ENCODE data around the gene ST6GAL1. TPM values are rescaled to one million over a fixed set of nuclear protein-coding genes. Genes with fewer than 3 reads are reported as not detected.

The ST6GAL1 gene
- total and polyA plus RNA-seq, 8 donors: 3.8 to 31.0 (median 13.5) TPM

GRCh38 chr3:187114511-187114910 lies 184.2 kb downstream of the ST6GAL1 start:
- DNase-seq: no peak
- TF ChIP-seq EP300 (IDR thresholded peaks at IDR 0.05) (no peak), POLR2A (IDR thresholded peaks at IDR 0.05) (no peak), CTCF (IDR thresholded peaks at IDR 0.05) (no peak), POLR2AphosphoS5 (IDR thresholded peaks at IDR 0.05) (no peak)
- Histone ChIP-seq H3K4me1 (no peaks in the 10 kb centered on the region), H3K27ac (no peak overlapping the region), H3K27me3 (no peaks in the 10 kb centered on the region), H3K9me3 (no peaks in the 10 kb centered on the region), H3K4me3 (no peak overlapping the region), H3K36me3 (no peaks in the 10 kb centered on the region)
- intact Hi-C loops (cut with DNase I; ENCODE audit: low total_unique reads): no loop called here
- 87 to 98% (median 88%) methylated on average over 2 of the region's 2 CpGs for WGBS, 5 donors

GRCh38 chr3:187120326-187120725 lies 190.0 kb downstream of the ST6GAL1 start:
- Histone ChIP-seq H3K27me3 (no peaks in the 10 kb centered on the region), H3K4me3 (no peak overlapping the region), H3K9me3 (no peaks in the 10 kb centered on the region), H3K27ac (no peak overlapping the region), H3K36me3 (no peaks in the 10 kb centered on the region), H3K4me1 (no peaks in the 10 kb centered on the region)
- no peak for DNase-seq
- 85 to 97% (median 95%) methylated on average over 2 of the region's 2 CpGs for WGBS, 5 donors
- intact Hi-C loops (cut with DNase I; ENCODE audit: low total_unique reads): no loop called here
- TF ChIP-seq EP300 (IDR thresholded peaks at IDR 0.05) (no peak), CTCF (IDR thresholded peaks at IDR 0.05) (no peak), POLR2A (IDR thresholded peaks at IDR 0.05) (no peak), POLR2AphosphoS5 (IDR thresholded peaks at IDR 0.05) (no peak)

GRCh38 chr3:187122261-187122660 lies 191.9 kb downstream of the ST6GAL1 start:
- no peaks in the 10 kb centered on the region for H3K36me3 ChIP-seq
- DNase-seq: no peak
- H3K4me3 ChIP-seq: no peak overlapping the region
- TF ChIP-seq POLR2A (IDR thresholded peaks at IDR 0.05) (no peak), EP300 (IDR thresholded peaks at IDR 0.05) (no peak), POLR2AphosphoS5 (IDR thresholded peaks at IDR 0.05) (no peak), CTCF (IDR thresholded peaks at IDR 0.05) (no peak)
- no peaks in the 10 kb centered on the region for H3K27me3 ChIP-seq
- WGBS, 5 donors: 81 to 100% (median 92%) methylated on average over 1 of the region's 1 CpG
- H3K27ac ChIP-seq: no peak overlapping the region
- H3K4me1 ChIP-seq: no peaks in the 10 kb centered on the region
- H3K9me3 ChIP-seq: no peaks in the 10 kb centered on the region
- intact Hi-C loops (cut with DNase I; ENCODE audit: low total_unique reads): no loop called here

GRCh38 chr3:187125319-187126031 lies 195.1 kb downstream of the ST6GAL1 start:
- Histone ChIP-seq H3K9me3 (no peaks in the 10 kb centered on the region), H3K36me3 (no peaks in the 10 kb centered on the region), H3K27me3 (no peaks in the 10 kb centered on the region), H3K27ac (no peak overlapping the region), H3K4me3 (no peak overlapping the region), H3K4me1 (no peaks in the 10 kb centered on the region)
- TF ChIP-seq CTCF (IDR thresholded peaks at IDR 0.05) (no peak), EP300 (IDR thresholded peaks at IDR 0.05) (no peak), POLR2AphosphoS5 (IDR thresholded peaks at IDR 0.05) (no peak), POLR2A (IDR thresholded peaks at IDR 0.05) (no peak)
- no peak for DNase-seq
- intact Hi-C loops (cut with DNase I; ENCODE audit: low total_unique reads): no loop called here
- 81 to 83% (median 82%) methylated on average over 6 of the region's 6 CpGs for WGBS, 5 donors

Other genes starting within 250 kb of the ST6GAL1 start
- not detected for gene KNG1, start 213.2 kb upstream of the ST6GAL1 start, total RNA-seq
- under 1 TPM in 1 of 3 donors, not detected in 2; 0.18 TPM for gene KNG1, start 213.2 kb upstream of the ST6GAL1 start, polyA plus RNA-seq
- 1,000 to 10,000 TPM in 1 of 5 donors, 100 to 1,000 TPM in 4; 165 to 1,058 (median 464) TPM for gene EIF4A2, start 146.9 kb upstream of the ST6GAL1 start, total RNA-seq
- 100 to 1,000 TPM; 313 to 569 (median 319) TPM for gene EIF4A2, start 146.9 kb upstream of the ST6GAL1 start, polyA plus RNA-seq
- gene RFC4, start 124.0 kb upstream of the ST6GAL1 start, total RNA-seq: 100 to 1,000 TPM in 1 of 5 donors, 10 to 100 TPM in 2, 1 to 10 TPM in 1, not detected in 1; 3.2 to 121 (median 28.4) TPM
- gene RFC4, start 124.0 kb upstream of the ST6GAL1 start, polyA plus RNA-seq: 10 to 100 TPM; 13.1 to 25.2 (median 21.2) TPM
- 10 to 100 TPM in 1 of 5 donors, 1 to 10 TPM in 2, under 1 TPM in 1, not detected in 1; under 0.01 to 11.1 (median 6.5) TPM for gene ADIPOQ, start 87.8 kb upstream of the ST6GAL1 start, total RNA-seq
- gene ADIPOQ, start 87.8 kb upstream of the ST6GAL1 start, polyA plus RNA-seq: 1 to 10 TPM in 1 of 3 donors, under 1 TPM in 2; 0.13 to 1.4 (median 0.25) TPM
- 1 to 10 TPM in 4 of 5 donors, not detected in 1; 2.0 to 4.8 (median 2.9) TPM for gene RPL39L, start 209.0 kb downstream of the ST6GAL1 start, total RNA-seq
- 10 to 100 TPM; 10.1 to 13.7 (median 11.9) TPM for gene RPL39L, start 209.0 kb downstream of the ST6GAL1 start, polyA plus RNA-seq

Data from stomach (tissue), 9 donors.